ENCODE measurements around the gene LHFPL2. TPM values are rescaled to one million over a fixed set of nuclear protein-coding genes. Genes with fewer than 3 reads are reported as not detected.
"Not testable (repeated sequence)": the region's sequence is repeated elsewhere in the genome, so short reads cannot be mapped to it uniquely, and the experiment has no call there.

LHFPL2 gene
- total RNA-seq, 6 experiments from 2014 or later = 14.4 to 18.9 (median 16.7) TPM

GRCh38 chr5:78467140-78467539 lies 181.4 kb downstream of the LHFPL2 start:
- Mint-ChIP-seq H3K4me3 (no peak overlapping the region), H3K4me1 (ENCODE audit: low read depth) (no peaks in the 10 kb centered on the region; the same call in 1 of the 2 replicates), H3K9me3 (no peaks in the 10 kb centered on the region), H3K27ac (no peak overlapping the region), H3K36me3 (ENCODE audit: low read depth) (peaks cover under 1% of the 10 kb centered on the region; the same call in 1 of the 2 replicates), H3K27me3 (ENCODE audit: insufficient read depth) (no peaks in the 10 kb centered on the region; the same call in 1 of the 2 replicates)
- TF ChIP-seq CTCF (IDR thresholded peaks at IDR 0.05) = no peak
- no peak for DNase-seq

GRCh38 chr5:78458843-78459242 lies 189.7 kb downstream of the LHFPL2 start:
- Mint-ChIP-seq H3K27me3 (ENCODE audit: insufficient read depth) (no peaks in the 10 kb centered on the region), H3K4me1 (ENCODE audit: low read depth) (no peaks in the 10 kb centered on the region), H3K27ac (no peak overlapping the region), H3K36me3 (ENCODE audit: low read depth) (peaks cover 8% of the 10 kb centered on the region), H3K9me3 (no peaks in the 10 kb centered on the region), H3K4me3 (no peak overlapping the region)
- no peak for DNase-seq
- TF ChIP-seq CTCF (IDR thresholded peaks at IDR 0.05) = no peak

GRCh38 chr5:78457507-78457906 lies 191.1 kb downstream of the LHFPL2 start:
- DNase-seq; H3K36me3 Mint-ChIP-seq (ENCODE audit: low read depth); H3K9me3 Mint-ChIP-seq; H3K4me1 Mint-ChIP-seq (ENCODE audit: low read depth); H3K4me3 Mint-ChIP-seq; H3K27me3 Mint-ChIP-seq (ENCODE audit: insufficient read depth); H3K27ac Mint-ChIP-seq: not testable (repeated sequence)

- Mint-ChIP-seq H3K9me3 (no peaks in the 10 kb centered on the region), H3K36me3 (ENCODE audit: low read depth) (peaks cover 7% of the 10 kb centered on the region), H3K4me1 (ENCODE audit: low read depth) (no peaks in the 10 kb centered on the region), H3K27ac (no peak overlapping the region), H3K4me3 (no peak overlapping the region), H3K27me3 (ENCODE audit: insufficient read depth) (no peaks in the 10 kb centered on the region; the same call in 1 of the 2 replicates)
- no peak for TF ChIP-seq CTCF (IDR thresholded peaks at IDR 0.05)
- no peak for DNase-seq
Observed at GRCh38 chr5:78449103-78449502, 199.5 kb downstream of the LHFPL2 start.

GRCh38 chr5:78447775-78448424 lies 200.7 kb downstream of the LHFPL2 start:
- no peak overlapping the region for H3K4me3 Mint-ChIP-seq
- no peaks in the 10 kb centered on the region for H3K4me1 Mint-ChIP-seq (ENCODE audit: low read depth)
- TF ChIP-seq CTCF (IDR thresholded peaks at IDR 0.05) = no peak
- no peak for DNase-seq
- peaks cover 9% of the 10 kb centered on the region for H3K36me3 Mint-ChIP-seq (ENCODE audit: low read depth)
- no peaks in the 10 kb centered on the region for H3K9me3 Mint-ChIP-seq
- no peaks in the 10 kb centered on the region; the same call in 1 of the 2 replicates for H3K27me3 Mint-ChIP-seq (ENCODE audit: insufficient read depth)
- H3K27ac Mint-ChIP-seq = no peak overlapping the region

All from HFFc6 (cell line).